Measurements from ENCODE around the gene ATP8A2. TPM values are rescaled to one million over a fixed set of nuclear protein-coding genes. Genes with fewer than 3 reads are reported as not detected.

Gene ATP8A2
- total and polyA plus RNA-seq, 4 donors = 0.01 to 0.08 (median 0.05) TPM; not detected in 1

DNA sequence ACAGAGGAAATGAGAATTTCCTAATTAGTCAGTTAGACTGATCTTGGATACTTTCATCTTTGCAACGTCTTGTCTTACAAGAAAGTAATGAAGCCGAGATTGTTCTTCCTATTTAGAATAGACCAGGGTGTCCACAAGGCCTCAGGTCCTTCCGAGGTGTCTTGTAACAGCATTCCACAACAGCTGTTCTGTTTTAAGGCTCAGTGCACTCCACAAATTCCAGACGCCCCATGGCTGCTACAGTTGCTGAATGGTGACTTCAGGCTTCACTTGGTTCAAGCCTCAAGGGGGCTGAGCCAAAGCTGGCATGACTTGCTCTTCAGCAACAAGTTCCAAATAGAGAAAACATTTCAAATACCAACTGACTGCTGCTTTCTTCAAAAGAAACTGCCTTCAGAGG lies 536.6 kb downstream of the ATP8A2 start:
- no peaks in the 10 kb centered on the region for H3K9me3 ChIP-seq (ENCODE audit: control insufficient read depth in 4 of 4, low read length in 3 of 4)
- peaks cover 0 to 4% (median 0%) of the 10 kb centered on the region in 4 donors for H3K27me3 ChIP-seq (ENCODE audit: control insufficient read depth in 4 of 4, insufficient read depth in 4 of 4, low read length in 3 of 4)
- no peak overlapping the region for H3K27ac ChIP-seq (ENCODE audit: low read depth in 1 of 2, low read length in 2 of 2)
- no peak overlapping the region for H3K9ac ChIP-seq (ENCODE audit: low read depth in 1 of 2, low read length in 2 of 2)
- TF ChIP-seq JUND (IDR thresholded peaks at IDR 0.05) (no peak), FOXA1 (IDR thresholded peaks at IDR 0.05) (no peak), NR2F2 (IDR thresholded peaks at IDR 0.05) (no peak), GABPA (IDR thresholded peaks at IDR 0.05 in 1 of 2, conservative IDR thresholded peaks at IDR 0.05 in 1 of 2) (no peak), HNF4A (conservative IDR thresholded peaks at IDR 0.05) (no peak), EGR1 (IDR thresholded peaks at IDR 0.05; ENCODE audit: low read depth in 2 of 2) (no peak), SP1 (IDR thresholded peaks at IDR 0.05) (no peak), HNF4G (IDR thresholded peaks at IDR 0.05) (no peak)
- TF ChIP-seq, protein P1, sequence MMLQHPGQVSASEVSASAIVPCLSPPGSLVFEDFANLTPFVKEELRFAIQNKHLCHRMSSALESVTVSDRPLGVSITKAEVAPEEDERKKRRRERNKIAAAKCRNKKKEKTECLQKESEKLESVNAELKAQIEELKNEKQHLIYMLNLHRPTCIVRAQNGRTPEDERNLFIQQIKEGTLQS (IDR thresholded peaks at IDR 0.05) = no peak
- TF ChIP-seq, protein P2, sequence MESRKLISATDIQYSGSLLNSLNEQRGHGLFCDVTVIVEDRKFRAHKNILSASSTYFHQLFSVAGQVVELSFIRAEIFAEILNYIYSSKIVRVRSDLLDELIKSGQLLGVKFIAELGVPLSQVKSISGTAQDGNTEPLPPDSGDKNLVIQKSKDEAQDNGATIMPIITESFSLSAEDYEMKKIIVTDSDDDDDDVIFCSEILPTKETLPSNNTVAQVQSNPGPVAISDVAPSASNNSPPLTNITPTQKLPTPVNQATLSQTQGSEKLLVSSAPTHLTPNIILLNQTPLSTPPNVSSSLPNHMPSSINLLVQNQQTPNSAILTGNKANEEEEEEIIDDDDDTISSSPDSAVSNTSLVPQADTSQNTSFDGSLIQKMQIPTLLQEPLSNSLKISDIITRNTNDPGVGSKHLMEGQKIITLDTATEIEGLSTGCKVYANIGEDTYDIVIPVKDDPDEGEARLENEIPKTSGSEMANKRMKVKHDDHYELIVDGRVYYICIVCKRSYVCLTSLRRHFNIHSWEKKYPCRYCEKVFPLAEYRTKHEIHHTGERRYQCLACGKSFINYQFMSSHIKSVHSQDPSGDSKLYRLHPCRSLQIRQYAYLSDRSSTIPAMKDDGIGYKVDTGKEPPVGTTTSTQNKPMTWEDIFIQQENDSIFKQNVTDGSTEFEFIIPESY (IDR thresholded peaks at IDR 0.05) = no peak
- TF ChIP-seq, protein P3, sequence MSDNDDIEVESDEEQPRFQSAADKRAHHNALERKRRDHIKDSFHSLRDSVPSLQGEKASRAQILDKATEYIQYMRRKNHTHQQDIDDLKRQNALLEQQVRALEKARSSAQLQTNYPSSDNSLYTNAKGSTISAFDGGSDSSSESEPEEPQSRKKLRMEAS (IDR thresholded peaks at IDR 0.05) = no peak
- TF ChIP-seq, protein P4, sequence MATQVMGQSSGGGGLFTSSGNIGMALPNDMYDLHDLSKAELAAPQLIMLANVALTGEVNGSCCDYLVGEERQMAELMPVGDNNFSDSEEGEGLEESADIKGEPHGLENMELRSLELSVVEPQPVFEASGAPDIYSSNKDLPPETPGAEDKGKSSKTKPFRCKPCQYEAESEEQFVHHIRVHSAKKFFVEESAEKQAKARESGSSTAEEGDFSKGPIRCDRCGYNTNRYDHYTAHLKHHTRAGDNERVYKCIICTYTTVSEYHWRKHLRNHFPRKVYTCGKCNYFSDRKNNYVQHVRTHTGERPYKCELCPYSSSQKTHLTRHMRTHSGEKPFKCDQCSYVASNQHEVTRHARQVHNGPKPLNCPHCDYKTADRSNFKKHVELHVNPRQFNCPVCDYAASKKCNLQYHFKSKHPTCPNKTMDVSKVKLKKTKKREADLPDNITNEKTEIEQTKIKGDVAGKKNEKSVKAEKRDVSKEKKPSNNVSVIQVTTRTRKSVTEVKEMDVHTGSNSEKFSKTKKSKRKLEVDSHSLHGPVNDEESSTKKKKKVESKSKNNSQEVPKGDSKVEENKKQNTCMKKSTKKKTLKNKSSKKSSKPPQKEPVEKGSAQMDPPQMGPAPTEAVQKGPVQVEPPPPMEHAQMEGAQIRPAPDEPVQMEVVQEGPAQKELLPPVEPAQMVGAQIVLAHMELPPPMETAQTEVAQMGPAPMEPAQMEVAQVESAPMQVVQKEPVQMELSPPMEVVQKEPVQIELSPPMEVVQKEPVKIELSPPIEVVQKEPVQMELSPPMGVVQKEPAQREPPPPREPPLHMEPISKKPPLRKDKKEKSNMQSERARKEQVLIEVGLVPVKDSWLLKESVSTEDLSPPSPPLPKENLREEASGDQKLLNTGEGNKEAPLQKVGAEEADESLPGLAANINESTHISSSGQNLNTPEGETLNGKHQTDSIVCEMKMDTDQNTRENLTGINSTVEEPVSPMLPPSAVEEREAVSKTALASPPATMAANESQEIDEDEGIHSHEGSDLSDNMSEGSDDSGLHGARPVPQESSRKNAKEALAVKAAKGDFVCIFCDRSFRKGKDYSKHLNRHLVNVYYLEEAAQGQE (IDR thresholded peaks at IDR 0.05) = no peak
- 76% methylated on average over 4 of the region's 4 CpGs for WGBS
- no peaks in the 10 kb centered on the region for H3K4me1 ChIP-seq (ENCODE audit: control insufficient read depth in 4 of 4, insufficient read depth in 4 of 4, low read length in 3 of 4)
- H3K4me3 ChIP-seq (ENCODE audit: low read depth in 1 of 3, low read length in 3 of 3) = no peak overlapping the region
- H3K36me3 ChIP-seq (ENCODE audit: control insufficient read depth in 4 of 4, insufficient read depth in 3 of 4, low read depth in 1 of 4, low read length in 3 of 4) = no peaks in the 10 kb centered on the region
- no peak for DNase-seq (ENCODE audit: low spot score)

GRCh38 chr13:25910243-25910642 lies 538.5 kb downstream of the ATP8A2 start:
- DNase-seq (ENCODE audit: low spot score) = no peak
- H3K36me3 ChIP-seq (ENCODE audit: control insufficient read depth in 4 of 4, insufficient read depth in 3 of 4, low read depth in 1 of 4, low read length in 3 of 4) = no peaks in the 10 kb centered on the region
- no peaks in the 10 kb centered on the region for H3K4me1 ChIP-seq (ENCODE audit: control insufficient read depth in 4 of 4, insufficient read depth in 4 of 4, low read length in 3 of 4)
- 33% methylated on average over 4 of the region's 4 CpGs for WGBS
- H3K9ac ChIP-seq (ENCODE audit: low read depth in 1 of 2, low read length in 2 of 2) = no peak overlapping the region
- no peak overlapping the region for H3K4me3 ChIP-seq (ENCODE audit: low read depth in 1 of 3, low read length in 3 of 3)
- TF ChIP-seq JUND (IDR thresholded peaks at IDR 0.05) (no peak), SP1 (IDR thresholded peaks at IDR 0.05) (no peak), HNF4A (conservative IDR thresholded peaks at IDR 0.05) (no peak), HNF4G (IDR thresholded peaks at IDR 0.05) (no peak), NR2F2 (IDR thresholded peaks at IDR 0.05) (no peak), EGR1 (IDR thresholded peaks at IDR 0.05; ENCODE audit: low read depth in 2 of 2) (no peak), CTCF (IDR thresholded peaks at IDR 0.05; ENCODE audit: low read depth, low read length, missing input control) (no peak), FOXA2 (IDR thresholded peaks at IDR 0.05) (no peak)
- TF ChIP-seq, protein P4 (IDR thresholded peaks at IDR 0.05) = no peak
- H3K9me3 ChIP-seq (ENCODE audit: control insufficient read depth in 4 of 4, low read length in 3 of 4) = no peaks in the 10 kb centered on the region
- H3K27me3 ChIP-seq (ENCODE audit: control insufficient read depth in 4 of 4, insufficient read depth in 4 of 4, low read length in 3 of 4) = peaks cover 0 to 4% (median 0%) of the 10 kb centered on the region in 4 donors
- no peak overlapping the region for H3K27ac ChIP-seq (ENCODE audit: low read depth in 1 of 2, low read length in 2 of 2)

Measured in liver (tissue), 9 donors.